ENCODE measurements around the gene ITGAE.
"Not testable (repeated sequence)": the region's sequence is repeated elsewhere in the genome, so short reads cannot be mapped to it uniquely, and the experiment has no call there.

ITGAE gene, protein sequence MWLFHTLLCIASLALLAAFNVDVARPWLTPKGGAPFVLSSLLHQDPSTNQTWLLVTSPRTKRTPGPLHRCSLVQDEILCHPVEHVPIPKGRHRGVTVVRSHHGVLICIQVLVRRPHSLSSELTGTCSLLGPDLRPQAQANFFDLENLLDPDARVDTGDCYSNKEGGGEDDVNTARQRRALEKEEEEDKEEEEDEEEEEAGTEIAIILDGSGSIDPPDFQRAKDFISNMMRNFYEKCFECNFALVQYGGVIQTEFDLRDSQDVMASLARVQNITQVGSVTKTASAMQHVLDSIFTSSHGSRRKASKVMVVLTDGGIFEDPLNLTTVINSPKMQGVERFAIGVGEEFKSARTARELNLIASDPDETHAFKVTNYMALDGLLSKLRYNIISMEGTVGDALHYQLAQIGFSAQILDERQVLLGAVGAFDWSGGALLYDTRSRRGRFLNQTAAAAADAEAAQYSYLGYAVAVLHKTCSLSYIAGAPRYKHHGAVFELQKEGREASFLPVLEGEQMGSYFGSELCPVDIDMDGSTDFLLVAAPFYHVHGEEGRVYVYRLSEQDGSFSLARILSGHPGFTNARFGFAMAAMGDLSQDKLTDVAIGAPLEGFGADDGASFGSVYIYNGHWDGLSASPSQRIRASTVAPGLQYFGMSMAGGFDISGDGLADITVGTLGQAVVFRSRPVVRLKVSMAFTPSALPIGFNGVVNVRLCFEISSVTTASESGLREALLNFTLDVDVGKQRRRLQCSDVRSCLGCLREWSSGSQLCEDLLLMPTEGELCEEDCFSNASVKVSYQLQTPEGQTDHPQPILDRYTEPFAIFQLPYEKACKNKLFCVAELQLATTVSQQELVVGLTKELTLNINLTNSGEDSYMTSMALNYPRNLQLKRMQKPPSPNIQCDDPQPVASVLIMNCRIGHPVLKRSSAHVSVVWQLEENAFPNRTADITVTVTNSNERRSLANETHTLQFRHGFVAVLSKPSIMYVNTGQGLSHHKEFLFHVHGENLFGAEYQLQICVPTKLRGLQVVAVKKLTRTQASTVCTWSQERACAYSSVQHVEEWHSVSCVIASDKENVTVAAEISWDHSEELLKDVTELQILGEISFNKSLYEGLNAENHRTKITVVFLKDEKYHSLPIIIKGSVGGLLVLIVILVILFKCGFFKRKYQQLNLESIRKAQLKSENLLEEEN

DNA sequence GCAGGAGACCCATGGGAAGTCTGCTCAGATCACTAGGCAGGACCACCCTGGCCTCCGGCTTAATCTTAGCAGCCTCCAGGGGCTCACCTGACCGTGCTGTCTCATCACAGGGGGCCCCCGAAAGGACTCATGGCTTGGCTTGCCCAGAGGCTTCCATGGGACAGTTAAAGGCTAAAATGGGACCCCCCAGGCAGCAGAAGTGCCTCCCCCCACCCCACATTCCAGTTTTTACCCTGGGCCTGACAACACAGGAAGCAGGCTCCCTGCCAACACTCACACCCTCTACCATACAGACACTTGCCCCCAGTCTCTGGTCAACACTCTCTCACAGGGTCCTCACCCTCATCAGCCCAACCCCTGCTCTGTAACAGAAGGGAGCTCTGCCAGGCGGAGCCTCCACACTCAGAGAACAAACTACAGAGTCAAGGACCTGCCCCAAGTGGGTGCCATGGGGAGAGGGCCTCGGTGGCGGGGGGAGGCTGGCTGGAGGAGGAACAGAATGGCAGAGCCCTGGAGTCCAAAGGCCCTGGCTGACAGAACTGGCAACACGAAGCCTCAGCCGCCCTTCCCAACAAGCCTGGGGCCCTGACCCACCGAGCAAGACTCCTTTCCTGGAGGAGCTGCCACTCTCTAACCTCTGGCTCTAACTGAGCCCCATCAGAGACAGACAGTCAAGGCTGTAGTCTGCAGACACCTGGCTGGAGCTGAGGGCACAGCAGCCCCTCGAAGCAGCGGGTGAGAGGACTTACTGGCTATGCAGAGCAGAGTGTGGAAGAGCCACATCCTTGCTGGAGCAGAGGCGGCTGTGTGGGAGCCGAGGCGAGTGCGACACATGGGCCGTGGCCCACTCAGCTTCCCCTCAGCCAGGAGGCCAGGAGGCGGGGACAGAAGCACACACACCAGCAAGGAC is at the start of gene ITGAE:
Gene ITGAE, minus strand, starts transcription at position 827 of the 910 bp plus-strand sequence. Its CDS starts 44 bp downstream, at position 783.
- no peak for DNase-seq (ENCODE audit: low read depth, low spot score)

DNA sequence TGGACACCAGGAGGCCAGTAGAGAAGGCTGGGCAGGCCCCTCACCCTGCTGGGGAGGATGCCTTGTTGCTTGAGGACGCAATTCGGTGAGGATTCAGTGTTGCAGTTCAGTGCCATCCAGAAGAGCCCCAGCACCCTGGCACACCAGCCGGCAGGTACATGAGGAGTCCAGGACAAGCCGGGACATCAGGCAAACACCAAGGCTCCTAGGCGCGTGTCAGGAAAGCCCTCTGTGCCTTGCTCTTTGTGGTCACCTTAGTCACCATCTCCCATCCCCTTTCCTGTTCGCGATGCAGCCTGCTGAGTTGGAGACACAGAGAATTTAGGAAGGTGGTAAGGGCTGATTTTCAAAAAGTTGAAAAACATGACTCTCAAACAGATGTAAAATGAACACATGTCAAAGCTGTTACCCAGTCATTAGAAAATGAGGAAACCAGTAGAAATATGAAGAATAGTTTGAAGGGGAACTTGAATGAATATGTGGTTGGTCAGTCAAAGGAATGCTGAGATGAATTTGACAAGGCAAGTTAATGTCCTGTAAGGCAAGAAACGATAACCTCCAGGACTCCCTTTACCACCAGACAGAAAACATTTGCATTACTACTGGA is 47.3 kb upstream of the ITGAE start:
- no peak for DNase-seq (ENCODE audit: low read depth, low spot score)

DNA sequence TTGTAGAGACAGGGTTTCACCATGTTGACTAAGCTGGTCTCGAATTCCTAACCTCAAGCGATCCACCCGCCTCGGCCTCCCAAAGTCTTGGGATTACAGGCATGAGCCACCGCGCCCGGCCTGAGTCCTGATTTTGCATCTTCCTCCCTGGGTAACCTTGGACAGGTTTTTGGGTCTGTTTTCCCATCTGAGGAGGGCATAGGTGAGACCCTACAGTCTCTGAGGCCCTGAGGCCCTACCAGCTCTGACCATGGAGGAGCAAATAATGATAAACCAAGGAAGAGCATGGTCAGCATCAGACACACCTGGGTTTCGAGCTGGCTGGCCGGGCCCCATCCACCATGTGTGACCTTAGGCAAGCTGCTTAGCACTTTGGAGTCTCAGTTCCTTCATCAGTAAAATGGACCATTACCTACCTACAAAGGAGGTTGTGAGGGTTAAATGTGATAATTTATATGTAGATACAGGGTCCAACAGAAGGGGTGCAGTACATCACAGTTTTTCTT is 46.2 kb upstream of the ITGAE start:
- no peak for DNase-seq (ENCODE audit: low read depth, low spot score)

DNA sequence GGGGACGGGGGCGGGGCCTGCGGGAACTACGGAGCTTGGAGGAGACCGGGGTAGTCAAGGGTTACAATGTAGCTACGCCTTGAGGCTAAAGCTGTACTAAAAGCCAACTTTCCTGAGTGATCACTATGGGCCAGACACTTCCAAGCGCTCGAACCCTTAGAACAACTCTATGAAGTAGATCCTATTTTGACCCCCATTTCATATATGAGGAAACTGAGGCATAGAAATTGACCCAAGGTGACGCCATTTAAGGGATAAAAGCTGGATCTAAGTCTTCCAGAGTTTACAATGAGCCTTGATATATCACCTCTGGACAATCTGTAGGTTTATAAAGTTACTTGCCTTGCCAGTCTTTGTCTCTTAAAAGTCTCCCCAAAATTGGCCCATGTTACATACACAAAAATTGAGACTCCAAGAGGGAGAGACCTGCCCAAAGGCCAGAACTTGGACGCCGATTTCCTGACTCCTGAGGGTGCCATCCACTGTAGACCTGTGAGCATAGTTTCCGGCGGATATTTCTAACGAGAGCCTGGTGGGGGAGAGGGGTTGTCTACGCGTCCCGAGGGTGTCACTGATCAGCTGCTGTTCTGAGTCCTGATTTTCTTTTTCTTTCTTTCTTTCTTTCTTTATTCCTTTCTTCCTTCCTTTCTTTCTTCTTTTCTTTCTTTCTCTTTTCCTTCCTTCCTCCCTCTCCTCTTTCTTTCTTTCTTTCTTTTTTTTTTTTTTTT is 45.6 kb upstream of the ITGAE start:
- DNase-seq (ENCODE audit: low read depth, low spot score) = no peak

DNA sequence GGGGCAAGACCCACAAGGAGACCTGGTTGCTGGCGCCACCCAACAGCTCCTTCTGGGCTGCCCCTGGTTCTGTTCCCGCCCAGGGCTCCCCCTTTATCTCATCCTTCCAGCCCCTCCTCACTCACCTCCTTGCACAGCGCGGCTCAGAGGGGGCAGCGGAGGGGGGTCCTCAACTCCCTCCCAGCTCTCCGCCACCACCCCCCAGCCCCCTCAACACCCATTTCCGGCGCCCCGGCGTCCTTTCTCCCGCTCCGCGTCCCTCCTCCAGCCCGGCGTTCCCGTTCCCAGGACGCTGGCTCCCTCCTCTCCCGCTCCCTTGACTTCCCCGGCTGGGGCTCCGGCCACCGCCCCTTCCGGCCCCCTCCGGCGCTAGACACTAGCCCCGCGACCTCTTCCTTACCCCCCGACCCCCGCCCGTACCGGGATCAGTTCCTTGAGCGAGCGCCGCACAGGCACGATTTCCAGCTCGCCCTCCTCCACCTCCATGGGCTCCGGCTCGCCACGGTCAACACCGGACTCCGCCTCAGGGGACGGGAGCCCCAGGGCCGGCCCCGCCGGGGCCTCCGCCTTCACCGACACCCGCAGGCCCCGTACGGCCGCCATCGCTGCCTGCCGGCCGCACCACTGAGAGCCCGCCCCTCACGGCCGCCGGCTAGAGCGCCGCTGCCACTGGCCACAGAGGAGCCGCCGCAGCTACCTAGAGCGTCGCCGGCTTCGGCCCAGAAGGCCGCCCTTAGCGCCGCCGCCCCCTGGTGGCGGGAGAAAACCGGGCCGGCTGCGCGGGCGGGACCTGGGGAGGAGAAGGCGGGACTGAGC is 44.8 kb upstream of the ITGAE start, which contains the start of gene NCBP3:
Gene NCBP3, minus strand, starts transcription at position 626 of the 816 bp plus-strand sequence. Its CDS starts 23 bp downstream, at position 603.
- DNase-seq (ENCODE audit: low read depth, low spot score) = peak; percentile 78

DNA sequence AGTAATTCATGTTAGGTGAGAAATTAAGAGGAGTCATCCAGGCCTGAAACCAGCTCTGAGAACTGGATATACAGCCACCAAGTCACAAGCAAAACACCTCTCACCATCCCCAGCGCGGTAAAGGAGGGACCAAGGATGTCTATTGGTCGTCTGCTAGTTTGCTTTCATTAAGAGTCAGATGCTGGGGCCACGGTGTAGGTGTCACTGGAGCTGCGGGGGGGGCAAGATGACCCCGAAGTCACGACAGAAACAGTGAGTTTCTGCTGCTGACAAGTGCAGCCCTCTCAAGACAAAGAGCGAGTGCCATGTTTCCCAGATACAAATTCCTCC is 44.3 kb upstream of the ITGAE start:
- no peak for DNase-seq (ENCODE audit: low read depth, low spot score)

DNA sequence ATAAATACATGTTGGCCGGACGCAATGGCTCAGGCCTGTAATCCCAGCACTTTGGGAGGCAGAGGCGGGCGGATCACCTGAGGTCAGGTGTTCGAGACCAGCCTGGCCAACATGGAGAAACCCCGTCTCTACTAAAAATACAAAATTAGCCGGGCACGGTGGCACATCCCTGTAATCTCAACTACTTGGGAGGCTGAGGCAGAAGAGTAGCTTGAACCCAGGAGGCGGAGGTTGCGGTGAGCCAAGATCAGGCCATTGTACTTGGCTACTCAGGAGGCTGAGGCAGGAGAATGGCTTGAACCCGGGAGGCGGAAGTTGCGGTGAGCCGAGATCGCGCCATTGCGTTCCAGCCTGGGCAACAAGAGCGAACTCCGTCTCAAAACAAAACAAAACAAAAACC is 43.6 kb upstream of the ITGAE start:
- not testable (repeated sequence) for DNase-seq (ENCODE audit: low read depth, low spot score)

DNA sequence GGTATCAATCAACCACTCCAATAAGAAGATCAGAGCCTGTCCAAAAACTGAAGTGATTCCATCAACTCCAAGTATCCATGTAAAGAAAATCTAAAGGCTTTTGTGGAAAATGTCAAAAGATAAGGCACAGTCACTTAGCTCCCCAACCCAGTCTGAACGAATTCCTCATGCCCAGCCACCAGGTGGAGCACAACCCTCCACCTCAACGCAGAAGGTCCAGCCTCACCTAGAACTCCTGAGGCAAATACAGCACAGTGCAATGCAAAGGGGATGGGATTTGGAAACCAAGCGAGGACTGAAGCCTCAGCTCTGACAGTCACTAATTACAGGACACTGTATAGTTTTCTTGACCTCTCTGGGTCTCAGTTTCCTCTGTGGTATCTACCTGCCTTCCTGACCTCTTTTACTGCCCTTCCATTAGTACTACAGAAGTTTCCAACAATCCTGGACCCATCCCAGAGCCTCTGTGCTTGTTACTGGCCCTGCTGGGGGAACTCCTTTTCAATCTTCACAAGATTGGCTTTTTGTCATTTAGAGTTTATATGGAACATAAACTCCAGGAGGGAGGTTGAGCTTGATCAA is 43.0 kb upstream of the ITGAE start:
- DNase-seq (ENCODE audit: low read depth, low spot score) = no peak

DNA sequence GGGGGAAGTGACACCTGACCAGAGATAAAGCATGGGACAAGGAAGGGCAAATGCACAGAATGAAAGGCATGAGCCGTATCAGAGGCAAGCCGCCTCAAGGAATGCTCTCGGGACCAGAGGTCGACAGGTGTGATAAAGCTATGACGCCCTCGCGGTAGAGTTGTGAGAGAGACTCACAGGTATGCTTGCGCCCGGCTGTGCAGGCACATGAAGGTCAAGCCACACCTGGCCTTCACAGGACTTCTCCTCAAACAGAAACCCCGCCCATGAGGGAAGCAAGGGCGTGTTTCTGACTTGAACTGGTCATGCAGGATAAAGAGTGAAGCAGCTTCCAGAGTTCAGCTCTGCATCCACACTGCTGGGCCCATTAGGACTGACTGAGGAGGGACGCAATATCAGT is 37.2 kb upstream of the ITGAE start:
- DNase-seq (ENCODE audit: low read depth, low spot score) = no peak

DNA sequence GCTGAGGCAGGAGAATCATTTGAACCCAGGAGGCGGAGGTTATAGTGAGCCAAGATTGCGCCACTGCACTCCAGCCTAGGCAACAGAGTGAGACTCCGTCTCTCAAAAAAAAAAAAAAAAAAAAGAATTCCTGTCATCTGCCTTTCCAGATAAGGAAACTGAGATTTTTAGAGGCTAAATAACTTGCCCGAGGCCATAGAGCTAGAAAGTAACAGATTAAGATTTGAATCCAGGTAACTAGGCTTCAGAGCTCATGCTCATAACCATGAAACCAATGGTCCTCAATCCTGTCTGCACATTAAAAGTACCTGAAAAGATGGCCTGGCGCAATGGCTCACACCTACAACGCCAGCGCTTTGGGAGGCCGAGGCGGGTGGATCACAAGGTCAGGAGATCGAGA is 35.6 kb upstream of the ITGAE start:
- DNase-seq (ENCODE audit: low read depth, low spot score) = no peak

DNA sequence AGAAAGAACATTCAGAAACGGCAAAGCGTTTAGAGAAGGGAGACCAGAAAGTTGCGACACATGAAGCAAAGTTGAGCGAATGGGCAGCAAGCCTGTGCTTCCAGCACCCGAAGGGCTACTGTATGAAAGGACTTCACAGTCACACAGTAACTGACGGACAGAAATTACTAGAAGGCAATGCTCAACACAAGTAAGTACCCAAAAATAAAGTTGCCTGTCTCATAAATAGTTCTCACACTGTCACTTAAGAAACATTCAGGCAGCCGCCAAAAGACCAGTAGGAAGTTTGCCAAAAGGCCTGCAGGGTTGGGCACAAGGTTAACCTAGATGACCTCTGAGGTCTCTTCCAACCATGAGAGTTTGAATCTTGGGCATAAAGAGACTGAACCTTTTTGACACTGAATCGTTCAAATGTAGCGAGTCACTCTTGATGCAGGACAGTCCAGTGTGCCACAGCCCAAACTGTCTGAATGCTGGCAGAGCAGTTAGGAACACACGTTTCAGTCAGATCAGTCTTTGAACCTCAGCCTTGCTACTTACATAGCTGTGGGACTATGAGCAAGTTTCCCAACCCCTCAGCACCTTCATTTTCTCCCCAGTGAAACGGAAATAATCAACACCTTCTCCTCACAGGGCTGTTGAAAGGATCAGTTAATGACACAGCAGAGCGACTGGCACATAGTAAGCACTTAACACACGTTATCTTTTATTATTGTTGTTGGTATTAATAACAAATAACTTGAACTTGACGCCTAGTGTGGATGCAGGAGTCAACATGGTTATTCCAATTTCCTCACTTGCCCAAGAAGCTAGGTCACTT is 34.6 kb upstream of the ITGAE start:
- DNase-seq (ENCODE audit: low read depth, low spot score) = no peak

DNA sequence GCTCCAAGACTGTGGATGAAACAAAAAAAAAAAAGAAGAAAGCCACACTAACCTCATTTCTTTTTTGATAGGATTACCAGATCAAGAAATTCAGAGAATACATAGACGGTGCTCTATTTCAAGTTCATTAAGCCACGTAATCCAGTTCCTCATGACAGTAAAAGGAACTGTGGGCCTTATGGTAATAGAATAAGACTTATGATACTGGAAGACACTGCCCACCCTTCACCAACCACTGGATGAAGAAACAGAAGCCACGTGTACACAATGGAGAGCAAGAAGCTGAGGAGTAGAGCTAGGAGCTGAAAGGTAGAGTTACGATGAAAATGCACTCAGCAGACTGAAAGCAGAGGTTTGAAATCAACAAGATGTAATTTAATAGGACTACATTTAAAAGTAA is 33.8 kb upstream of the ITGAE start:
- no peak for DNase-seq (ENCODE audit: low read depth, low spot score)

DNA sequence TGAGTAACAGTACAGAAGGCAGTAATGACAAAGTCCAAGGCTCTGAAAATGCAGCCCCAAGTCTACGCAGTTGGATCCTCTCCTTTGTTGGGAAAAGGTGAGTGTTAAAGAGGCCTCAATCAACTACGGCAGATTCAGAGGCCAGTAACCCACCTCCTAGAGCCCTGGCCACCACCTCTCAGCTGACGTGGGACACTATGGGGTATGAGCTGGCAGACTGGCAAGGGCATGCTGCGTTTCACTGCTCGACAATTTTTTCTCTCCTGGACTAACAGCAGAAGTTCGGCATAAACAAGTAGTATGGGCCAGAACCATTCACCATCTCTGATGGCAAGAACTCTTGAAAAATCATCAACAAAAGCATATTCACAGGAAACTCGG is 27.9 kb upstream of the ITGAE start:
- DNase-seq (ENCODE audit: low read depth, low spot score) = no peak

DNA sequence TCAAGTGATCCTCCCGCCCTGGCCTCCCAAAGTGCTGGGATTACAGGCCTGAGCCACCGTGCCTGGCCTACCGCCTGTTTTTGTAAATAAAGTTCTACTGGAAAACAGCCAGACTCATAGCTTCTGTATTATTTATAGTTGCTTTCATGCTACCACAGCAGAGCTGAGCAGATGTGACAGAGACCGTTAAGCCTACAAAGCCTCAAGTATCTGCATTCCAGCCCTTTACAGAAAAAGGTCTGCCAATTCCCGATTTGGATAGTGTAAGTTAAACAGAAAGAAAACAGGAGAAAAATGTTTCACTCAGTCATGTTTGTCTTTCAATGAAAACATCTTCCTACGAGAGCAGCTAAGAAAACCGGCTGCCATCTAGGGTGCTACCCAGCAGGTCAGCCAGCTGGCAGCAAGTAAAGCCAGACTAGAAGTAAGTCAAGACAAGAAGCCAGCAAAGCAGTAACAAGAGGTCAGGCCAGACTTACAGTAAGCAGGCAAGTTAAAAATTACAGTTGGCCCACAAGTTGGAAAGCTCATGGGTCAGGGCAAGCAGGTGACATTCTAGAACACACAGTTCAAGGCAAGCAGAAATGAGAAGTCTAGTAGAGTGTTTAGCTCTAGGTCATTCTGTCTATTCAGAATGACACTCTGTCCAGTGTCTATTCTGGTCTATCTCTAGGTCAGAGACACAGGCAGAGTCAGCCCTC is 27.3 kb upstream of the ITGAE start:
- DNase-seq (ENCODE audit: low read depth, low spot score) = peak; percentile 27

DNA sequence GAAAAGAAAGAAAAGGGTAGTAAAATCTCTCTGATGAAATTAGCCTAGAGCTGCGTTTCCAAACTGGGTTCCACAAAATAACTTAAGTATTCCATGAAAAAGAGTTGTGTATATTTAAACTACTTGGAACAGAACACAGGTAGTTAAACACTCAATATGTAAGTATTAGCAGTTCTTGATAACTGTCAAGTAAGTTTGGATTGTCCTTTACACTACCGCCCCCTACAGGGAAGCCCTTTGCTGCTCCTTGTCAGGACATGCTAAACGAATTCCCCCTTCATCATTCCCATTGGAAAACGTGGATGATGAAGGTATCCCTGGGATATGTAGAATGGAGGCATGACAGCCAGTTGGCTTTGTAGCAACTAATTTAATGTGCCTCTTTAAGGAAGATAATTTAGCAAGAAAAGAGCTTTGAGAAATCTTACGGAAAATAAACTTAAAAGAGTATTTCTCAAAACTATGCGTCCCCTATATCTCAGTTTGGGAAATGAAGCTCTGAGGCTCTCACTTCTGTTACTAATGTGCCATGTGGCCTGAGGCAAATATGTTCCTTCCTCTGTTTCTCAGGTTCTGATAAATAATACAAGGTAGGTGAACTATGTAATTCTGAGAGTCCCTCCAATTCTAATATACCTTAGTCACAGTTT is 26.3 kb upstream of the ITGAE start:
- no peak for DNase-seq (ENCODE audit: low read depth, low spot score)

DNA sequence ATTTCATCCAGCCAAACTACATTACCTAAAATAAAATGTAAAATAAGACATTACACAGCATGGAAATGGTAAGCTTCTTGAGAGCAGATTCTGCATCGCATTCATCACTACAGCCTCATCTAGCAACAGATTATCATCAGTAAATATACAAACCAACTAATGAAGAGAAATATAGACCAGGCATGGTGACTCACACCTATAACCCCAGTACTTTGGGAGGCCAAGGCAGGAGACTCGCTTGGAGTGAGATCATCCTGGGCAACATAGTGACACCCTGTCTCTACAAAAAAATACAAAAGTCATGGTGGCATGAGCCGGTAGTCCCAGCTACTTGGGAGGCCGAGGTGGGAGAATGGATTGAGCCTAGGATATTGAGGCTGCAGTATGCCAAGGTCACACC is 25.2 kb upstream of the ITGAE start:
- no peak for DNase-seq (ENCODE audit: low read depth, low spot score)

DNA sequence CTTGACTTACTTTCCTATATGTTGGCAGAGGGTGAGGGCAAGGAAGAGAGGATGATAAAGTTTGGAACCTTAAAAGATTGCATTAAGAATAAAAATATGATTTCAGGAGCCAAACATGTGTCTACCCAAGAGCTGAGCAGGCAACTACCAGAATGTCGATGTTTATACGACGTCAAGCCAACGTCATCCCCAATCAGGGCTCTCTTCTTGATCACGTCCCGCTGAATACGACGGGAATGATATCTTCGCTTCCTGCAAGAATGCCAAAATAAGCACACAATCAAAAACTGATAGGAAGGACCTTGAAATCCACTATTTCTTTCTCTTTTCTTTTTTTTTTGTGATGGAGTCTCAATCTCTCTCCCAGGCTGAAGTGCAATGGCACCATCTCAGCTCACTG is 20.1 kb upstream of the ITGAE start:
- no peak for DNase-seq (ENCODE audit: low read depth, low spot score)
